HCT116 (cell line): Measurements from ENCODE around the gene CCDC157.

Experiments used
- CEBPB ChIP-seq: IDR thresholded peaks from 2 replicates; pipeline ENCODE4 v1.6.1; 2012; ENCODE audit warnings: low read depth
- CTCF ChIP-seq, 3 experiments: fragments of 200-600 bp in 1 of 3; sonication (generic) in 1 of 3; IDR thresholded peaks in 2 of 3; conservative IDR thresholded peaks in 1 of 3; 2 replicates each; pipeline ENCODE4 v1.5.1; 2012 to 2017; ENCODE audit warnings: low read depth in 2 of 3, low read length in 2 of 3, antibody characterized with exemption in 1 of 3, borderline replicate concordance in 1 of 3, control low read depth in 1 of 3, mild to moderate bottlenecking in 1 of 3, mixed read lengths in 1 of 3, mixed run types in 1 of 3, moderate library complexity in 1 of 3; ENCODE audit not compliant: insufficient read depth in 1 of 3
- EGR1 ChIP-seq: IDR thresholded peaks from 2 replicates; pipeline ENCODE4 v1.6.1; 2012; ENCODE audit warnings: low read depth
- EZH2phosphoT487 ChIP-seq: fragments of 200-600 bp; IDR thresholded peaks from 2 replicates; pipeline ENCODE4 v1.6.1; 2018; ENCODE audit warnings: antibody characterized with exemption, borderline replicate concordance
- FOSL1 ChIP-seq: IDR thresholded peaks from 2 replicates; pipeline ENCODE4 v1.6.1; 2012; ENCODE audit warnings: low read depth
- JUND ChIP-seq: IDR thresholded peaks from 2 replicates; pipeline ENCODE4 v1.6.1; 2012
- MAX ChIP-seq: IDR thresholded peaks from 2 replicates; pipeline ENCODE4 v1.6.1; 2012
- POLR2A ChIP-seq: IDR thresholded peaks from 2 replicates; pipeline ENCODE4 v1.7.0; 2011; ENCODE audit warnings: borderline replicate concordance; ENCODE audit not compliant: insufficient read depth, insufficient read length; ENCODE audit errors: extremely low read depth
- POLR2AphosphoS5 ChIP-seq: IDR thresholded peaks from 2 replicates; pipeline ENCODE4 v1.6.1; 2011; ENCODE audit warnings: mild to moderate bottlenecking, low read depth, low read length, moderate library complexity
- SIN3A ChIP-seq: IDR thresholded peaks from 2 replicates; pipeline ENCODE4 v1.6.1; 2012; ENCODE audit warnings: low read depth
- SP1 ChIP-seq: IDR thresholded peaks from 2 replicates; pipeline ENCODE4 v1.6.1; 2012; ENCODE audit warnings: low read depth
- SRF ChIP-seq: IDR thresholded peaks from 2 replicates; pipeline ENCODE4 v1.6.1; 2012; ENCODE audit warnings: low read depth
- ZBTB33 ChIP-seq: IDR thresholded peaks from 2 replicates; pipeline ENCODE4 v1.6.1; 2011; ENCODE audit warnings: mild to moderate bottlenecking, low read length, moderate library complexity; ENCODE audit not compliant: insufficient replicate concordance; ENCODE audit errors: extremely low read depth
- ZFX ChIP-seq: fragments of 450-650 bp; IDR thresholded peaks from 2 replicates; pipeline ENCODE4 v1.6.1; 2017

GRCh38 chr22:30393322-30393680, 36.5 kb downstream of the CCDC157 start:
- TF ChIP-seq SP1 (no peak), CTCF (IDR thresholded peaks at IDR 0.05 in 2 of 3, conservative IDR thresholded peaks at IDR 0.05 in 1 of 3; ENCODE audit: borderline replicate concordance in 1 of 3, insufficient read depth in 1 of 3, low read depth in 2 of 3, low read length in 2 of 3) (no peak), EGR1 (no peak), SIN3A (no peak), MAX (no peak), EZH2phosphoT487 (no peak), POLR2A (no peak), CEBPB (no peak), FOSL1 (no peak), POLR2AphosphoS5 (no peak), ZBTB33 (no peak), JUND (no peak), ZFX (no peak), SRF (no peak)
